ENCODE data around the gene CNR2.

GRCh38 chr1:23914921-23915320 lies 1.8 kb upstream of the CNR2 start:
- TF ChIP-seq GLIS3 (CRISPR knock-in tag; IDR thresholded peaks at IDR 0.05): no peak
- TF ChIP-seq ZFP3 (CRISPR knock-in tag; IDR thresholded peaks at IDR 0.05): no peak
- TF ChIP-seq CREB5 (CRISPR knock-in tag; IDR thresholded peaks at IDR 0.05; ENCODE audit: low read depth): no peak
- TF ChIP-seq ZNF8 (CRISPR knock-in tag; IDR thresholded peaks at IDR 0.05): no peak
- no peak for TF ChIP-seq ZC3H10 (CRISPR knock-in tag; IDR thresholded peaks at IDR 0.05)
- no peak for TF ChIP-seq PPARA (CRISPR knock-in tag; IDR thresholded peaks at IDR 0.05; ENCODE audit: borderline replicate concordance)
- TF ChIP-seq ZNF70 (CRISPR knock-in tag; IDR thresholded peaks at IDR 0.05): no peak
- no peak for TF ChIP-seq ZNF565 (CRISPR knock-in tag; conservative IDR thresholded peaks at IDR 0.05; ENCODE audit: low read depth)
- TF ChIP-seq ISL1 (CRISPR knock-in tag; IDR thresholded peaks at IDR 0.05): no peak

Measured in SK-N-SH treated with all-trans-retinoic acid at 6 μM for 48 hours (cell line).